Keratinocyte (primary cell): ENCODE data around the gene SH3PXD2B. TPM values are rescaled to one million over a fixed set of nuclear protein-coding genes. Genes with fewer than 3 reads are reported as not detected.

Experiments
- DNase-seq: peaks from one replicate; pipeline ENCODE4 v3.0.0-alpha.2; 2011; ENCODE audit warnings: low read depth, missing footprints, low spot score
- FAIRE-seq: peaks from 2 replicates; lab custom pipeline; 2011; peaks lifted over from hg19 to GRCh38; lab: Jason Lieb, UNC
- H2AFZ ChIP-seq: 2 replicates; pipeline ENCODE4 v1.6.0; 2012; ENCODE audit warnings: low read length, control low read depth, inconsistent platforms; ENCODE audit not compliant: control insufficient read depth
- H3K27ac ChIP-seq: 2 replicates; pipeline ENCODE4 v1.5.1; 2011; ENCODE audit warnings: low read length; ENCODE audit not compliant: control insufficient read depth, insufficient read depth
- H3K27me3 ChIP-seq: 3 replicates; pipeline ENCODE4 v1.6.0; 2011; ENCODE audit warnings: low read length; ENCODE audit not compliant: control insufficient read depth, insufficient read depth; ENCODE audit errors: extremely low read depth
- H3K36me3 ChIP-seq, 2 experiments: 2 replicates in 1 of 2; 3 replicates in 1 of 2; pipeline ENCODE4 v1.5.1; 2011; ENCODE audit warnings: low read length in 2 of 2, mild to moderate bottlenecking in 1 of 2; ENCODE audit not compliant: control insufficient read depth in 2 of 2, insufficient read depth in 2 of 2; ENCODE audit errors: extremely low read depth in 1 of 2
- H3K4me1 ChIP-seq: 3 replicates; pipeline ENCODE4 v1.5.1; 2011; ENCODE audit warnings: low read length; ENCODE audit not compliant: control insufficient read depth, insufficient read depth; ENCODE audit errors: extremely low read depth
- H3K4me2 ChIP-seq: 3 replicates; pipeline ENCODE4 v1.6.0; 2011; ENCODE audit warnings: low read depth, low read length; ENCODE audit not compliant: control insufficient read depth, insufficient read depth; ENCODE audit errors: extremely low read depth
- H3K4me3 ChIP-seq, 3 experiments: fragments of 200-600 bp in 1 of 3; sonication (generic) in 1 of 3; 2 replicates in 2 of 3; 3 replicates in 1 of 3; pipeline ENCODE4 v1.5.1; 2011 to 2016; ENCODE audit warnings: low read length in 3 of 3, mild to moderate bottlenecking in 3 of 3, control low read depth in 2 of 3, inconsistent platforms in 1 of 3, low read depth in 1 of 3, mixed read lengths in 1 of 3, mixed run types in 1 of 3, moderate library complexity in 1 of 3; ENCODE audit not compliant: control insufficient read depth in 2 of 3, insufficient read depth in 2 of 3; ENCODE audit errors: extremely low read depth in 1 of 3
- H3K79me2 ChIP-seq: 2 replicates; pipeline ENCODE4 v1.6.0; 2012; ENCODE audit warnings: low read length; ENCODE audit not compliant: control insufficient read depth, insufficient read depth
- H3K9ac ChIP-seq: 3 replicates; pipeline ENCODE4 v1.6.0; 2011; ENCODE audit warnings: low read length; ENCODE audit not compliant: control insufficient read depth, insufficient read depth; ENCODE audit errors: extremely low read depth
- H3K9me1 ChIP-seq: 3 replicates; pipeline ENCODE4 v1.6.0; 2011; ENCODE audit warnings: low read length; ENCODE audit not compliant: control insufficient read depth, insufficient read depth; ENCODE audit errors: extremely low read depth
- H3K9me3 ChIP-seq: 2 replicates; pipeline ENCODE4 v1.5.1; 2012; ENCODE audit warnings: low read depth, low read length; ENCODE audit not compliant: control insufficient read depth
- H4K20me1 ChIP-seq: 3 replicates; pipeline ENCODE4 v1.6.0; 2011; ENCODE audit warnings: low read length; ENCODE audit not compliant: control insufficient read depth, insufficient read depth; ENCODE audit errors: extremely low read depth
- CTCF ChIP-seq, 3 experiments: IDR thresholded peaks in 1 of 3; conservative IDR thresholded peaks in 1 of 3; optimal IDR thresholded peaks in 1 of 3; 2 replicates in 2 of 3; 3 replicates in 1 of 3; pipeline versions ENCODE3 to v1.5.1; 2011; ENCODE audit warnings: low read length in 3 of 3, mild to moderate bottlenecking in 3 of 3, moderate library complexity in 2 of 3, control low read depth in 1 of 3, inconsistent platforms in 1 of 3; ENCODE audit not compliant: insufficient read depth in 2 of 3; ENCODE audit errors: extremely low read depth in 1 of 3
- EZH2 ChIP-seq: IDR thresholded peaks from one replicate; pipeline ENCODE4 v1.6.1; 2012; ENCODE audit warnings: inconsistent platforms, mild to moderate bottlenecking, low read length, moderate library complexity
- dilution Hi-C: fragments of 300-500 bp; cut with MboI; formaldehyde crosslinking; loops from one replicate; pipeline ENCODE4 v1.7.0; 2020; ENCODE audit warnings: low sequenced_read_pairs; ENCODE audit not compliant: extremely low pct_ligation_motif_present
- polyA plus RNA-seq, 5 experiments: library from polyadenylated mRNA; depleted of rRNA in 3 of 5; stranded (reverse) in 3 of 5; stranded (forward) in 1 of 5; unstranded in 1 of 5; fragments of >200 nt; gene quantifications; 1 replicate in 1 of 5; 2 replicates in 3 of 5; 3 replicates in 1 of 5; pipeline versions ENCODE4 v1.2.1 to v1.2.3, GENCODE V29; 2011 to 2012; ENCODE audit warnings: missing spikeins in 2 of 5, low read depth in 1 of 5, low replicate concordance in 1 of 5

SH3PXD2B gene
- polyA plus RNA-seq, 1 donor (not counting 4 experiments of a cell fraction or from before 2014, with no cell fraction given), result 17.3 TPM

GRCh38 chr5:172302047-172302710, 152.1 kb downstream of the SH3PXD2B start:
- H3K4me3 ChIP-seq, result no peak overlapping the region
- H3K9ac ChIP-seq, result no peak overlapping the region
- H2AFZ ChIP-seq, result no peak overlapping the region
- H3K4me2 ChIP-seq, result no peak overlapping the region
- H3K9me1 ChIP-seq, result no peaks in the 10 kb centered on the region
- FAIRE-seq (no peak), DNase-seq (no peak)
- no peaks in the 10 kb centered on the region for H3K27me3 ChIP-seq
- dilution Hi-C loops, result no loop called here
- H4K20me1 ChIP-seq, result no peaks in the 10 kb centered on the region
- H3K79me2 ChIP-seq, result no peaks in the 10 kb centered on the region
- no peaks in the 10 kb centered on the region for H3K36me3 ChIP-seq
- no peaks in the 10 kb centered on the region for H3K9me3 ChIP-seq
- H3K27ac ChIP-seq, result no peak overlapping the region
- no peak for TF ChIP-seq CTCF (optimal IDR thresholded peaks at IDR 0.05 in 1 of 3, IDR thresholded peaks at IDR 0.05 in 1 of 3, conservative IDR thresholded peaks at IDR 0.05 in 1 of 3; ENCODE audit: extremely low read depth in 1 of 3, insufficient read depth in 2 of 3, low read length in 3 of 3)
- TF ChIP-seq EZH2, result no peak
- H3K4me1 ChIP-seq, result peaks cover 2% of the 10 kb centered on the region

DNA sequence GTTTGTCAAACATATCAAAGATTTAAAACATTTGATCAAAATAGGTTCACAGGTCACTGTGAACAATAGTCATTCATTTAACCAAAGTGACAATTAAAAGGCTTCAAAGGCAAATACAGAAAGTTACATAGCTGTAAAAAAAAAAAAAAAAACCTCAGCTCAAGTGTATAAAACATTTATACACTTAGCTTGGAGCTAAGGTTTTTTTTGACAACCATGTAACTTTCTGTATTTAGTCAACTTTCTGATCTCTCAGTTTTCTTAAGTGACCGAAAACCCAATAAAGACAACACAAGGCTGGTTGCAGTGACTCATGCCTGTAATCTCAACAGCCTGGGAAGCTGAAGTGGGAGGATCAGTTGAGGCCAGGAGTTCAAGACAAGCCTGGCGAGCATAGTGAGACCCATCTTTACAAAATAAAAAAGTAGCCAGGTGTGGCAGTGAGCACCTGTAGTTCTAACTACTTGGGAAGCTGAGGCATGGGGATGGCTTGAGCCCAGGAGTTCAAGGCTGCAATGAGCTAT, 154.3 kb downstream of the SH3PXD2B start:
- H3K9me1 ChIP-seq, result no peaks in the 10 kb centered on the region
- no peaks in the 10 kb centered on the region for H3K79me2 ChIP-seq
- no peaks in the 10 kb centered on the region for H4K20me1 ChIP-seq
- H3K9ac ChIP-seq, result no peak overlapping the region
- no peak overlapping the region for H3K4me3 ChIP-seq
- H3K9me3 ChIP-seq, result no peaks in the 10 kb centered on the region
- DNase-seq (no peak), FAIRE-seq (no peak)
- H3K4me1 ChIP-seq, result peaks cover 2% of the 10 kb centered on the region
- no peaks in the 10 kb centered on the region for H3K36me3 ChIP-seq
- no peak overlapping the region for H2AFZ ChIP-seq
- no peak for TF ChIP-seq CTCF (optimal IDR thresholded peaks at IDR 0.05 in 1 of 3, IDR thresholded peaks at IDR 0.05 in 1 of 3, conservative IDR thresholded peaks at IDR 0.05 in 1 of 3; ENCODE audit: extremely low read depth in 1 of 3, insufficient read depth in 2 of 3, low read length in 3 of 3)
- no peak for TF ChIP-seq EZH2
- H3K27ac ChIP-seq, result no peak overlapping the region
- dilution Hi-C loops, result no loop called here
- no peak overlapping the region for H3K4me2 ChIP-seq
- H3K27me3 ChIP-seq, result no peaks in the 10 kb centered on the region
